OCI-LY1 (cell line): ENCODE results near the gene MAGI1.

Experiments used
- EZH2 ChIP-seq: fragments of 200-600 bp; sonication (generic), shearing (Covaris generic); IDR thresholded peaks from 2 replicates; pipeline ENCODE4 v1.8.0; 2017; ENCODE audit warnings: borderline replicate concordance, mixed run types, mild to moderate bottlenecking, antibody characterized with exemption, low read length, moderate library complexity, mixed read lengths
- TF ChIP-seq, protein P1 (sequence below): fragments of 200-600 bp; sonication (generic), shearing (Covaris generic); IDR thresholded peaks from 2 replicates; pipeline ENCODE4 v1.5.1; 2017; ENCODE audit warnings: mild to moderate bottlenecking, antibody characterized with exemption, low read length, moderate library complexity, mixed read lengths

DNA sequence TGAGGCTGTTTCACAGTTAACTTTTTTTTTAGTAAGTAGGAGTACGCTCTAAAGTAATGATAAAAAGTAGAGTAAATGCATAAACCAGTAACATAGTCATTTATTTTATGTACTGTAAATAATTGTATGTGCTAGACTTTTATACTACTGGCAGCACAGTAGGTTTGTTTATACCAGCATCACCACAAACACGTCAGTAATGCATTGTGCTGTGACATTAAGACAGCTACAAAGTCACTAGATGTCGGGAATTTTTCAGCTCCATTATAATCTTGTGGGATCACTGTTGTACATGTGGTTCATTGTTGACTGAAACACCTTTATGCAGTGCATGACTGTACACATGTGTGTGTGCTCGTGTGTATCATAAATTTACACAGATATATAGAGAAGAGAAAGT is 732.9 kb downstream of the MAGI1 start:
- TF ChIP-seq, protein P1, sequence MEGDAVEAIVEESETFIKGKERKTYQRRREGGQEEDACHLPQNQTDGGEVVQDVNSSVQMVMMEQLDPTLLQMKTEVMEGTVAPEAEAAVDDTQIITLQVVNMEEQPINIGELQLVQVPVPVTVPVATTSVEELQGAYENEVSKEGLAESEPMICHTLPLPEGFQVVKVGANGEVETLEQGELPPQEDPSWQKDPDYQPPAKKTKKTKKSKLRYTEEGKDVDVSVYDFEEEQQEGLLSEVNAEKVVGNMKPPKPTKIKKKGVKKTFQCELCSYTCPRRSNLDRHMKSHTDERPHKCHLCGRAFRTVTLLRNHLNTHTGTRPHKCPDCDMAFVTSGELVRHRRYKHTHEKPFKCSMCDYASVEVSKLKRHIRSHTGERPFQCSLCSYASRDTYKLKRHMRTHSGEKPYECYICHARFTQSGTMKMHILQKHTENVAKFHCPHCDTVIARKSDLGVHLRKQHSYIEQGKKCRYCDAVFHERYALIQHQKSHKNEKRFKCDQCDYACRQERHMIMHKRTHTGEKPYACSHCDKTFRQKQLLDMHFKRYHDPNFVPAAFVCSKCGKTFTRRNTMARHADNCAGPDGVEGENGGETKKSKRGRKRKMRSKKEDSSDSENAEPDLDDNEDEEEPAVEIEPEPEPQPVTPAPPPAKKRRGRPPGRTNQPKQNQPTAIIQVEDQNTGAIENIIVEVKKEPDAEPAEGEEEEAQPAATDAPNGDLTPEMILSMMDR = no peak
- TF ChIP-seq EZH2 = no peak
